Activated CD8-positive, alpha-beta T cell treated with anti-CD3 and anti-CD28 coated beads for 36 hours (primary cell): Measurements from ENCODE around the gene TRPM6. TPM values are rescaled to one million over a fixed set of nuclear protein-coding genes. Genes with fewer than 3 reads are reported as not detected.

Experiments
- ATAC-seq: fragments of 200-7000 bp; cut with Tn5 transposase; one replicate; pipeline ENCODE4 v1.10.0; 2021; ENCODE audit warnings: mild to moderate bottlenecking, moderate library complexity
- CTCF ChIA-PET: fragments of 350-600 bp; sonication (Branson Sonifier 250); formaldehyde crosslinking; loops from one replicate; lab custom pipeline; 2021; ENCODE audit warnings: antibody characterized with exemption; lab: Charles Lee
- POLR2A ChIA-PET: fragments of 350-600 bp; sonication (Branson Sonifier 250); formaldehyde crosslinking; loops from one replicate; lab custom pipeline; 2021; ENCODE audit warnings: antibody characterized with exemption; lab: Charles Lee
- DNase-seq: peaks from one replicate; pipeline ENCODE4 v3.0.0-alpha.2; 2020
- H3K27ac Mint-ChIP-seq: one replicate; pipeline ENCODE4 v1.8.0; 2021; ENCODE audit warnings: mild to moderate bottlenecking, mixed read lengths
- H3K27me3 Mint-ChIP-seq: one replicate; pipeline ENCODE4 v1.8.0; 2021; ENCODE audit warnings: mixed read lengths
- H3K36me3 Mint-ChIP-seq: one replicate; pipeline ENCODE4 v1.8.0; 2021; ENCODE audit warnings: low read depth, mixed read lengths
- H3K4me1 Mint-ChIP-seq: one replicate; pipeline ENCODE4 v1.8.0; 2021; ENCODE audit warnings: low read depth, mixed read lengths
- H3K4me3 Mint-ChIP-seq: one replicate; pipeline ENCODE4 v1.8.0; 2021; ENCODE audit warnings: mild to moderate bottlenecking, moderate library complexity, mixed read lengths
- H3K9me3 Mint-ChIP-seq: one replicate; pipeline ENCODE4 v1.8.0; 2021; ENCODE audit warnings: mixed read lengths
- intact Hi-C: fragments of 100-400 bp; cut with micrococcal nuclease; formaldehyde crosslinking; loops from one replicate; pipeline ENCODE4 v1.10.0; 2022
- total RNA-seq, 2 experiments: library from RNA; stranded (reverse); gene quantifications; one replicate each; pipeline ENCODE4 v1.2.3, GENCODE V29; 2021
- TF ChIP-seq, protein P1 (sequence below): fragments of 200-600 bp; IDR thresholded peaks from one replicate; pipeline ENCODE4 v1.8.0; 2022; ENCODE audit warnings: antibody characterized with exemption, mild to moderate bottlenecking

The TRPM6 gene
- total RNA-seq, 2 experiments from 2014 or later: not detected

DNA sequence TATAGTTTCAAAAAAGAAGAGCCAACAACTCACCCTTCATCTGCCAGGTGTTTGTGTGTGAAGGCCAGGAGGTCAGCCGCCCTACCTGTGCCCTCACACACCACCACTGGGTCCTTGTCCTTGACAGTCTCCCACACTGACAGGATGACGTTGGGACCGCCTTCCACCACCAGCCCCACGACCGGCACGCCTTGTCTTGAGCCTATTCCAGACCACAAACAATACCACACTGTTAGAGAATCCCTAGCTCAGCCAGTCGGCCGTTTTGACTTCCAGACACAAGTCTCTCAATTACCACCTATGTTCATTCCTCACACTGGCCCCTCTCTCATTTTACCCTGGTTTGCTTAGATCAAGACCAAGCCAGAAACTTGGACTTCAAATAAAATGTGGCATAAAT is 66.1 kb downstream of the TRPM6 start:
- Mint-ChIP-seq H3K4me3 (no peak overlapping the region), H3K27ac (no peak overlapping the region), H3K4me1 (no peaks in the 10 kb centered on the region), H3K27me3 (peaks cover 1% of the 10 kb centered on the region), H3K9me3 (no peaks in the 10 kb centered on the region), H3K36me3 (no peaks in the 10 kb centered on the region)
- ATAC-seq (no peak), DNase-seq (no peak)
- TF ChIP-seq, protein P1, sequence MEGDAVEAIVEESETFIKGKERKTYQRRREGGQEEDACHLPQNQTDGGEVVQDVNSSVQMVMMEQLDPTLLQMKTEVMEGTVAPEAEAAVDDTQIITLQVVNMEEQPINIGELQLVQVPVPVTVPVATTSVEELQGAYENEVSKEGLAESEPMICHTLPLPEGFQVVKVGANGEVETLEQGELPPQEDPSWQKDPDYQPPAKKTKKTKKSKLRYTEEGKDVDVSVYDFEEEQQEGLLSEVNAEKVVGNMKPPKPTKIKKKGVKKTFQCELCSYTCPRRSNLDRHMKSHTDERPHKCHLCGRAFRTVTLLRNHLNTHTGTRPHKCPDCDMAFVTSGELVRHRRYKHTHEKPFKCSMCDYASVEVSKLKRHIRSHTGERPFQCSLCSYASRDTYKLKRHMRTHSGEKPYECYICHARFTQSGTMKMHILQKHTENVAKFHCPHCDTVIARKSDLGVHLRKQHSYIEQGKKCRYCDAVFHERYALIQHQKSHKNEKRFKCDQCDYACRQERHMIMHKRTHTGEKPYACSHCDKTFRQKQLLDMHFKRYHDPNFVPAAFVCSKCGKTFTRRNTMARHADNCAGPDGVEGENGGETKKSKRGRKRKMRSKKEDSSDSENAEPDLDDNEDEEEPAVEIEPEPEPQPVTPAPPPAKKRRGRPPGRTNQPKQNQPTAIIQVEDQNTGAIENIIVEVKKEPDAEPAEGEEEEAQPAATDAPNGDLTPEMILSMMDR: no peak
- ChIA-PET POLR2A (no interaction called here), CTCF (interaction anchor here (1.4 kb wide), 1 partner anchor 21 kb away, joined by 4 read pairs; no protein-coding TSS in a partner anchor)
- intact Hi-C loops: no loop called here

DNA sequence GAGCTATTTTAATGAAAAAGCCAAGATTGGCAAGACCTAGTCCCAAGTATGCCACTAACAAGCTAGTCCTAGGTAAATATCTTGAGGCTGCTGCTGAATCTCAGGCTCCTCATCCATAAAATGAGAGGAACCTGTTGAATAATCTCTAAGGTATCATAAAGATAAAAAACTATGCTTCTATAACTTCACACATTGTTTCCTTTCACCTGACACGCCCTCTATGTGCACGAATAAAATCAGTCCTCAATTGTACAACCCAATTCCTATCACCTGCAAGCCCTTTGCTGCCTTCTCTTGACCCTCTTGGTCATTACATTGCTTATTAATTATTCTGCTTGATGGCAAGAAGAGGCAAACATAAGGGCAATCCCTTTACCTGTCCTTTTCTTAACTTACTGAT is 69.9 kb downstream of the TRPM6 start:
- Mint-ChIP-seq H3K4me1 (no peaks in the 10 kb centered on the region), H3K27ac (no peak overlapping the region), H3K4me3 (no peak overlapping the region), H3K9me3 (no peaks in the 10 kb centered on the region), H3K27me3 (peaks cover 9% of the 10 kb centered on the region), H3K36me3 (no peaks in the 10 kb centered on the region)
- intact Hi-C loops: no loop called here
- DNase-seq: no peak
- ChIA-PET POLR2A (no interaction called here), CTCF (no interaction called here)
- TF ChIP-seq, protein P1: no peak
- no peak for ATAC-seq

DNA sequence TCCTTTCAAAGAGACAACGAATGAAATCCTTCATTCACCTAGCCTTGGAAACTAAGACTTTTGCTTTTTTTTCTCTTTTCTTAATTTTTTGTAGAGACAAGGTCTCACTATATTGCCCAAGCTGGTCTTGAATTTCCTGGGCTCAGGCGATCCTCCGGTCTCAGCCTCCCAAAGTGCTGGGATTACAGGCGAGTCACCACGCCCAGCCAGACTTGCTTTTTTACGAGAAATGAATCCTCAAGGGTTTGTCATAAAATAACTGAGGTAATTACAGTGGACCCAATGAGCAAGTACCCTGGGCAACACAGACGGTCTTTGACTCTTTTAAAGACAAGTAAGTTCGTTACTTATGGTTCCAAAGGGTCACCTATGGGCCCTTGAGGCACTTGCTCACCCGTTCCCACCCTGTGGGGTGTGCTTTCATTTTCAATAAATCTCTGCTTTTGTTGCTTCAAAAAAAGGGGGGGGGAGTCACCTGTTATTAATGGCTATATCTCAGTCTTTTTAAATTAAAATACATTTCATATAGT is 70.4 kb downstream of the TRPM6 start:
- Mint-ChIP-seq H3K9me3 (no peaks in the 10 kb centered on the region), H3K27ac (no peak overlapping the region), H3K36me3 (no peaks in the 10 kb centered on the region), H3K4me1 (no peaks in the 10 kb centered on the region), H3K27me3 (peaks cover 9% of the 10 kb centered on the region), H3K4me3 (no peak overlapping the region)
- CTCF ChIA-PET: no interaction called here
- intact Hi-C loops: no loop called here
- TF ChIP-seq, protein P1: no peak
- POLR2A ChIA-PET: no interaction called here
- ATAC-seq: no peak
- DNase-seq: no peak

DNA sequence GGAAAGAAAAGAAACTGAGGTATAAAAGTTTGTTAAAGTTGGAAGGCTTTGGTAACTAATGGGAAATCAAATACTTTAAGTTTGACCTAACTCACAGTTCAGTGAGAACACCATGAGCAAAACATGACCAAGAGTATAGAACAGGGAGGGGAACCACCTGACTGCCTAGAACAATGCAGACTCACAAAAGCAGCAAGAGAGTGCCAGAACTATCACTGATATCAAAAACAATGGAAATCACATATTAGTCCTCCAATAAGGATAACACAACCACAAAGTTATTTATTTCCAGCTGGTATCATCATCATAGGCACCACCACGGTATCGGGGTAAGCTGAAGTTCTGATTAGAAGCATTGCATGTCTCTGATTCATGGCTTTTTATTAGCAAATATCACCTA is 77.5 kb downstream of the TRPM6 start:
- no peaks in the 10 kb centered on the region for H3K9me3 Mint-ChIP-seq
- H3K4me1 Mint-ChIP-seq: no peaks in the 10 kb centered on the region
- H3K27ac Mint-ChIP-seq: no peak overlapping the region
- CTCF ChIA-PET: no interaction called here
- ATAC-seq (no peak), DNase-seq (no peak)
- intact Hi-C loops: no loop called here
- no peaks in the 10 kb centered on the region for H3K36me3 Mint-ChIP-seq
- H3K27me3 Mint-ChIP-seq: peaks cover 11% of the 10 kb centered on the region
- POLR2A ChIA-PET: no interaction called here
- H3K4me3 Mint-ChIP-seq: no peak overlapping the region
- TF ChIP-seq, protein P1: no peak

DNA sequence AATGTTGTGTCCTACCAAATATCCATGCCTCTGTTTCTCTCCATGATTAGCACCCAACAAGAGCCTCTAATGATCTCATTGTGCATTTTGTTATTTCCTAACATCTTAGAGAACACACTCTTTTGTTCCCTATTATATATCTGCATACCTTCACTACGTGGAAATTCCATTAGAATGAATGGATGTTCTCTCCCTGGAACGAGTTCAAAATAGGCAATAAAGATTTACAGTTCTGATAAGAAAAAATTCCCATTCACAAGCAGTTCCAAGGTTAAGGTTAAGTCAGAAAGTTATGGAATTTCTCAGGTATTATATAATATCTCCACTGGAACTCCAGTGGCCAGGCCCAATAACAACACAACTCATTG is 83.7 kb downstream of the TRPM6 start:
- CTCF ChIA-PET: no interaction called here
- H3K4me1 Mint-ChIP-seq: no peaks in the 10 kb centered on the region
- POLR2A ChIA-PET: no interaction called here
- TF ChIP-seq, protein P1: no peak
- no peak overlapping the region for H3K27ac Mint-ChIP-seq
- no peak overlapping the region for H3K4me3 Mint-ChIP-seq
- peaks cover 19% of the 10 kb centered on the region for H3K27me3 Mint-ChIP-seq
- no peaks in the 10 kb centered on the region for H3K36me3 Mint-ChIP-seq
- no peak for DNase-seq
- intact Hi-C loops: no loop called here
- H3K9me3 Mint-ChIP-seq: no peaks in the 10 kb centered on the region
- ATAC-seq: no peak
